HCT116 (cell line): ENCODE results near the gene DPY19L2.
"Not testable (repeated sequence)": the region's sequence is repeated elsewhere in the genome, so short reads cannot be mapped to it uniquely, and the experiment has no call there.

Experiments used
- EZH2 ChIP-seq: fragments of 200-600 bp; sonication (generic); IDR thresholded peaks from 2 replicates; pipeline ENCODE4 v1.6.1; 2017; ENCODE audit warnings: antibody characterized with exemption, mixed run types
- POLR2A ChIP-seq: IDR thresholded peaks from 2 replicates; pipeline ENCODE4 v1.7.0; 2011; ENCODE audit warnings: borderline replicate concordance; ENCODE audit not compliant: insufficient read depth, insufficient read length; ENCODE audit errors: extremely low read depth
- POLR2AphosphoS5 ChIP-seq: IDR thresholded peaks from 2 replicates; pipeline ENCODE4 v1.6.1; 2011; ENCODE audit warnings: mild to moderate bottlenecking, low read depth, low read length, moderate library complexity
- RAD21 ChIP-seq: IDR thresholded peaks from 2 replicates; pipeline ENCODE4 v1.6.1; 2012; ENCODE audit warnings: low read depth, mild to moderate bottlenecking
- TF ChIP-seq, protein P1 (sequence below), 3 experiments: fragments of 200-600 bp in 1 of 3; sonication (generic) in 1 of 3; IDR thresholded peaks in 2 of 3; conservative IDR thresholded peaks in 1 of 3; 2 replicates each; pipeline ENCODE4 v1.5.1; 2012 to 2017; ENCODE audit warnings: low read depth in 2 of 3, low read length in 2 of 3, antibody characterized with exemption in 1 of 3, borderline replicate concordance in 1 of 3, control low read depth in 1 of 3, mild to moderate bottlenecking in 1 of 3, mixed read lengths in 1 of 3, mixed run types in 1 of 3, moderate library complexity in 1 of 3; ENCODE audit not compliant: insufficient read depth in 1 of 3
- TF ChIP-seq, protein P2 (sequence below): IDR thresholded peaks from 2 replicates; pipeline ENCODE4 v1.6.1; 2012; ENCODE audit warnings: low read depth
- TF ChIP-seq, protein P3 (sequence below): IDR thresholded peaks from 2 replicates; pipeline ENCODE4 v1.6.1; 2011; ENCODE audit warnings: mild to moderate bottlenecking, low read length, moderate library complexity; ENCODE audit not compliant: insufficient replicate concordance; ENCODE audit errors: extremely low read depth

DNA sequence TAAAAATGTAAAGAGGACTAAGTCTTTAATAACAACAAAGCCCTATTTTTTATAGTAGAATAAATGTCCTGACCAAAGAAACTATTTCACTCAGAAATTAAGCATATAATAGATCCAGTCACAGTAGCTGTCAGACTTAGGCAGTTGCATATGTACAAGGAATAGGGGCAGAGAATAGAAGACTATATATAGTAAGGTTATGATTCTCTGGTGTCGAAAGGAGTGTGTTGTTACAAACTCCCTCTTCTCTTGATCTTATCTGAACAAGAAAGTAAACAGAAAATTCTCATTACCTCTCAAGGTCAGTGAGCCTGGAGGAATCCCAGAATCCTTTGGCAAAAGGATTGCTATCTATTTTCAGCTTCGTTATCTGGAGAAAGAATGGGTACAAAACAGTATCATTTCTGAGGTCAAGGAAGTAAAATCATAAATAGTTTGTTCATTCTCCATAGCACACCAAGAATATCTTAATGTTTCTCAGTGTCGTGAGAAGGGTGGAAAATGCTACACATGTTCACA is 46.9 kb upstream of the DPY19L2 start:
- TF ChIP-seq, protein P1, sequence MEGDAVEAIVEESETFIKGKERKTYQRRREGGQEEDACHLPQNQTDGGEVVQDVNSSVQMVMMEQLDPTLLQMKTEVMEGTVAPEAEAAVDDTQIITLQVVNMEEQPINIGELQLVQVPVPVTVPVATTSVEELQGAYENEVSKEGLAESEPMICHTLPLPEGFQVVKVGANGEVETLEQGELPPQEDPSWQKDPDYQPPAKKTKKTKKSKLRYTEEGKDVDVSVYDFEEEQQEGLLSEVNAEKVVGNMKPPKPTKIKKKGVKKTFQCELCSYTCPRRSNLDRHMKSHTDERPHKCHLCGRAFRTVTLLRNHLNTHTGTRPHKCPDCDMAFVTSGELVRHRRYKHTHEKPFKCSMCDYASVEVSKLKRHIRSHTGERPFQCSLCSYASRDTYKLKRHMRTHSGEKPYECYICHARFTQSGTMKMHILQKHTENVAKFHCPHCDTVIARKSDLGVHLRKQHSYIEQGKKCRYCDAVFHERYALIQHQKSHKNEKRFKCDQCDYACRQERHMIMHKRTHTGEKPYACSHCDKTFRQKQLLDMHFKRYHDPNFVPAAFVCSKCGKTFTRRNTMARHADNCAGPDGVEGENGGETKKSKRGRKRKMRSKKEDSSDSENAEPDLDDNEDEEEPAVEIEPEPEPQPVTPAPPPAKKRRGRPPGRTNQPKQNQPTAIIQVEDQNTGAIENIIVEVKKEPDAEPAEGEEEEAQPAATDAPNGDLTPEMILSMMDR (IDR thresholded peaks at IDR 0.05 in 2 of 3, conservative IDR thresholded peaks at IDR 0.05 in 1 of 3; ENCODE audit: borderline replicate concordance in 1 of 3, insufficient read depth in 1 of 3, low read depth in 2 of 3, low read length in 2 of 3) = not testable (repeated sequence)
- TF ChIP-seq EZH2, POLR2AphosphoS5, POLR2A, RAD21: not testable (repeated sequence)
- TF ChIP-seq, protein P2, sequence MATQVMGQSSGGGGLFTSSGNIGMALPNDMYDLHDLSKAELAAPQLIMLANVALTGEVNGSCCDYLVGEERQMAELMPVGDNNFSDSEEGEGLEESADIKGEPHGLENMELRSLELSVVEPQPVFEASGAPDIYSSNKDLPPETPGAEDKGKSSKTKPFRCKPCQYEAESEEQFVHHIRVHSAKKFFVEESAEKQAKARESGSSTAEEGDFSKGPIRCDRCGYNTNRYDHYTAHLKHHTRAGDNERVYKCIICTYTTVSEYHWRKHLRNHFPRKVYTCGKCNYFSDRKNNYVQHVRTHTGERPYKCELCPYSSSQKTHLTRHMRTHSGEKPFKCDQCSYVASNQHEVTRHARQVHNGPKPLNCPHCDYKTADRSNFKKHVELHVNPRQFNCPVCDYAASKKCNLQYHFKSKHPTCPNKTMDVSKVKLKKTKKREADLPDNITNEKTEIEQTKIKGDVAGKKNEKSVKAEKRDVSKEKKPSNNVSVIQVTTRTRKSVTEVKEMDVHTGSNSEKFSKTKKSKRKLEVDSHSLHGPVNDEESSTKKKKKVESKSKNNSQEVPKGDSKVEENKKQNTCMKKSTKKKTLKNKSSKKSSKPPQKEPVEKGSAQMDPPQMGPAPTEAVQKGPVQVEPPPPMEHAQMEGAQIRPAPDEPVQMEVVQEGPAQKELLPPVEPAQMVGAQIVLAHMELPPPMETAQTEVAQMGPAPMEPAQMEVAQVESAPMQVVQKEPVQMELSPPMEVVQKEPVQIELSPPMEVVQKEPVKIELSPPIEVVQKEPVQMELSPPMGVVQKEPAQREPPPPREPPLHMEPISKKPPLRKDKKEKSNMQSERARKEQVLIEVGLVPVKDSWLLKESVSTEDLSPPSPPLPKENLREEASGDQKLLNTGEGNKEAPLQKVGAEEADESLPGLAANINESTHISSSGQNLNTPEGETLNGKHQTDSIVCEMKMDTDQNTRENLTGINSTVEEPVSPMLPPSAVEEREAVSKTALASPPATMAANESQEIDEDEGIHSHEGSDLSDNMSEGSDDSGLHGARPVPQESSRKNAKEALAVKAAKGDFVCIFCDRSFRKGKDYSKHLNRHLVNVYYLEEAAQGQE = not testable (repeated sequence)
- TF ChIP-seq, protein P3, sequence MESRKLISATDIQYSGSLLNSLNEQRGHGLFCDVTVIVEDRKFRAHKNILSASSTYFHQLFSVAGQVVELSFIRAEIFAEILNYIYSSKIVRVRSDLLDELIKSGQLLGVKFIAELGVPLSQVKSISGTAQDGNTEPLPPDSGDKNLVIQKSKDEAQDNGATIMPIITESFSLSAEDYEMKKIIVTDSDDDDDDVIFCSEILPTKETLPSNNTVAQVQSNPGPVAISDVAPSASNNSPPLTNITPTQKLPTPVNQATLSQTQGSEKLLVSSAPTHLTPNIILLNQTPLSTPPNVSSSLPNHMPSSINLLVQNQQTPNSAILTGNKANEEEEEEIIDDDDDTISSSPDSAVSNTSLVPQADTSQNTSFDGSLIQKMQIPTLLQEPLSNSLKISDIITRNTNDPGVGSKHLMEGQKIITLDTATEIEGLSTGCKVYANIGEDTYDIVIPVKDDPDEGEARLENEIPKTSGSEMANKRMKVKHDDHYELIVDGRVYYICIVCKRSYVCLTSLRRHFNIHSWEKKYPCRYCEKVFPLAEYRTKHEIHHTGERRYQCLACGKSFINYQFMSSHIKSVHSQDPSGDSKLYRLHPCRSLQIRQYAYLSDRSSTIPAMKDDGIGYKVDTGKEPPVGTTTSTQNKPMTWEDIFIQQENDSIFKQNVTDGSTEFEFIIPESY = not testable (repeated sequence)
